ENCODE results near the gene TMIE. TPM values are rescaled to one million over a fixed set of nuclear protein-coding genes. Genes with fewer than 3 reads are reported as not detected.

The TMIE gene
- total and polyA plus RNA-seq, 9 of the 15 experiments (the other 6 are each of a cell fraction or from before 2014, with no cell fraction given), result not detected

DNA sequence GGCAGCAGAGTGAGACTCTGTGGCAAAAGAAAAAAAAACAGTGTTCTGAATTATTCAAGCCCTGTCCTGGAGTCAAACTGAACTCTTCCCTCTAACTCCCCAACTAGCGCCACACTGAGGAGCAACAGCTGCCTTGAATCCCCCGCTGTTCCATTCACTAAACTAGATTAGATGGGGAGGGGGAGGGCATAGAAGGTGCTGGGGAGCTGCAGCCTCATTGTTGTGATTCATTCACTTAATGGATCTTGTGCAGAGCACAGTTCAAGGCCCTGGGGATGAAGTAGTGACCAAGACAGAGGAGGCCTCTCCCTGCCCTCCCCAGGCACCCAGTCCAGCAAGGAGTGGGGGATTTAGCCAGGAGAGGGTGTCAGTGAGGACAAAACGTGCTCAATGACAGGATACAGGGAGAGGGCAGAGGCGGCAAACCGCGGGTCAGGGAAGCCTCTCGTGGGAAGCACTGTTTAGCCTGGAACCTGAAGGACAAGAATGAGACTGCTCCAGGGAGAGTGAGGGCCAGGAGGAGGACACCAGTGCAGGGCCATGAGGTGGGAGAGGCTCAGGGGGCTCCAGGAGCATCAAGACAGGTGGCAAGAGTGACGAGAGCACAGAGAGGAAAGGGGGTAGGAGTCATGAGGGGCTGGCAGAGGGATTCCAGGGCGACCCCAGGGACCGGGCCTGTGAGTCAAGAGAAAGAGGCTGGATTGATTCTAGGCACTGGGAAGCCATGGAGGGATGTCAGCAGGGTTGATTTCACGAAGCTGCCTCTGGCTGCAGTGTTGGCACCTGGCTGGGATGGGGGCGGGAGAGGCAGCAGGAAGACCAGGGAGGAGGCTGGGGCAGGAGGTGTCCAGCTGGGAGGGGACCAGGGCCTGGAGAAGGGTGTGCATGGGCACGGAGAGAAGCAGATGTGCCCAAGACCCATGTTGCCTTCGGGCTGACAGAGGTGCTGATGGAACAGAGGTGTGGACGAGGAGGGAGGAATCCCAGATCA lies 39.1 kb upstream of the TMIE start (continued):
- TF ChIP-seq, protein P1, sequence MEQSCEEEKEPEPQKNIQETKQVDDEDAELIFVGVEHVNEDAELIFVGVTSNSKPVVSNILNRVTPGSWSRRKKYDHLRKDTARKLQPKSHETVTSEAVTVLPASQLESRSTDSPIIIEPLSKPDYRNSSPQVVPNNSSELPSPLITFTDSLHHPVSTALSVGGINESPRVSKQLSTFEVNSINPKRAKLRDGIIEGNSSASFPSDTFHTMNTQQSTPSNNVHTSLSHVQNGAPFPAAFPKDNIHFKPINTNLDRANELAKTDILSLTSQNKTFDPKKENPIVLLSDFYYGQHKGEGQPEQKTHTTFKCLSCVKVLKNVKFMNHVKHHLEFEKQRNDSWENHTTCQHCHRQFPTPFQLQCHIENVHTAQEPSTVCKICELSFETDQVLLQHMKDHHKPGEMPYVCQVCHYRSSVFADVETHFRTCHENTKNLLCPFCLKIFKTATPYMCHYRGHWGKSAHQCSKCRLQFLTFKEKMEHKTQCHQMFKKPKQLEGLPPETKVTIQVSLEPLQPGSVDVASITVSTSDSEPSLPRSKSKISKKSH (CRISPR knock-in tag; IDR thresholded peaks at IDR 0.05), result no peak
- TF ChIP-seq ZNF75A (CRISPR knock-in tag; IDR thresholded peaks at IDR 0.05), result no peak
- TF ChIP-seq PREB (CRISPR knock-in tag; IDR thresholded peaks at IDR 0.05), result no peak

GRCh38 chr3:46662771-46663551 lies 38.2 kb upstream of the TMIE start:
- ChIA-PET POLR2A (interaction anchor here (1.0 kb wide), 1 partner anchor 9 kb away, joined by 5 read pairs; no protein-coding TSS in a partner anchor), CTCF (ENCODE audit: low intra/inter-chr PET ratio) (no interaction called here)
- Histone ChIP-seq H3K79me2 (ENCODE audit: control insufficient read depth, insufficient read depth, low read length) (no peaks in the 10 kb centered on the region), H3K4me2 (ENCODE audit: insufficient read depth, low read length) (no peak overlapping the region), H4K20me1 (replicated peaks; ENCODE audit: control insufficient read depth, insufficient read depth, low read length) (peaks cover 11% of the 10 kb centered on the region; the same call in 1 of the 2 replicates), H2AFZ (ENCODE audit: low read depth, low read length) (no peak overlapping the region), H3K27ac (ENCODE audit: extremely low read depth, low read depth, low read length) (no peak overlapping the region), H3K4me3 (no peak overlapping the region), H3K9me3 (replicated peaks; ENCODE audit: control insufficient read depth, insufficient read depth, low read depth, low read length) (no peaks in the 10 kb centered on the region), H3K27me3 (ENCODE audit: control insufficient read depth in 2 of 2, insufficient read depth in 2 of 2, low read length in 2 of 2) (peaks cover 18 to 95% of the 10 kb centered on the region in 2 experiments), H3K36me3 (ENCODE audit: control insufficient read depth, insufficient read depth, low read length) (no peaks in the 10 kb centered on the region), H3K4me1 (replicated peaks in 1 of 2; ENCODE audit: control insufficient read depth in 2 of 2, insufficient read depth in 2 of 2, low read length in 2 of 2) (no peaks in the 10 kb centered on the region), H3K9me1 (ENCODE audit: control insufficient read depth, insufficient read depth, low read length) (no peaks in the 10 kb centered on the region), H3K9ac (ENCODE audit: insufficient read depth in 1 of 2, low read depth in 2 of 2, low read length in 2 of 2) (0 out of 4 replicates have a peak overlapping the region, but pooled peaks of 1 of the 2 experiments have one; percentile 40)
- WGBS (ENCODE audit: insufficient coverage, low coverage, missing lambda C conversion rate), result 11% methylated on average over 17 of the region's 17 CpGs
- in situ Hi-C loops (cut with MboI), result no loop called here
- ATAC-seq (no peak), FAIRE-seq (no peak), DNase-seq (ENCODE audit: extremely low read depth in 1 of 4, low spot score in 3 of 4) (no peak)
- BruUV-seq (replicated peaks), result no TSS peak
- intact Hi-C loops (cut with micrococcal nuclease), result no loop called here
- TF ChIP-seq CBX2 (IDR thresholded peaks at IDR 0.05; ENCODE audit: insufficient read depth, low read length, poor library complexity, severe bottlenecking), result no peak
- no peak for TF ChIP-seq TEAD2 (tag; IDR thresholded peaks at IDR 0.05)
- TF ChIP-seq ZNF586 (CRISPR knock-in tag; conservative IDR thresholded peaks at IDR 0.05), result no peak
- TF ChIP-seq ZNF280A (IDR thresholded peaks at IDR 0.05; ENCODE audit: low read depth, partially characterized antibody), result no peak
- TF ChIP-seq SIN3A (IDR thresholded peaks at IDR 0.05; ENCODE audit: borderline replicate concordance in 2 of 2, control insufficient read depth in 1 of 2, low read depth in 2 of 2, low read length in 2 of 2), result no peak
- no peak for TF ChIP-seq ESRRA (IDR thresholded peaks at IDR 0.05; ENCODE audit: borderline replicate concordance, low read depth)
- no peak for TF ChIP-seq CXXC5 (CRISPR knock-in tag; IDR thresholded peaks at IDR 0.05)
- TF ChIP-seq ELF4 (CRISPR knock-in tag; IDR thresholded peaks at IDR 0.05), result no peak
- no peak for TF ChIP-seq ZBTB7A (IDR thresholded peaks at IDR 0.05; ENCODE audit: borderline replicate concordance, control insufficient read depth, low read depth, low read length)

Measured in K562 (cell line).